Omental fat pad (tissue), 4 donors: ENCODE measurements around the gene ARSB. TPM values are rescaled to one million over a fixed set of nuclear protein-coding genes. Genes with fewer than 3 reads are reported as not detected.
"Not testable (repeated sequence)": the region's sequence is repeated elsewhere in the genome, so short reads cannot be mapped to it uniquely, and the experiment has no call there.

Experiments
- ATAC-seq: fragments of 150-250 bp; one replicate; pipeline ENCODE4 v1.9.1; 2016; ENCODE audit warnings: mild to moderate bottlenecking, moderate library complexity; ENCODE audit not compliant: low FRiP score
- DNase-seq: peaks from one replicate; pipeline ENCODE4 v3.0.0-alpha.2; 2019; ENCODE audit warnings: low spot score
- CTCF ChIP-seq, 3 donors: fragments of 450-650 bp; IDR thresholded peaks; one replicate each; pipeline ENCODE4 v1.5.1; 2016 to 2017; ENCODE audit warnings: antibody characterized with exemption in 3 of 3, mild to moderate bottlenecking in 3 of 3, moderate library complexity in 2 of 3
- total RNA-seq, 4 donors: library from RNA; depleted of rRNA; stranded (reverse); fragments of >200 nt; gene quantifications; one replicate each; pipeline ENCODE4 v1.1.0, GENCODE V29; 2016

Gene ARSB
- total RNA-seq, 4 donors from 2014 or later: 15.4 to 22.7 (median 15.8) TPM

- no peak for TF ChIP-seq CTCF (IDR thresholded peaks at IDR 0.05)
- ATAC-seq: no peak
- no peak for DNase-seq
Measured at GRCh38 chr5:78915170-78915569, 69.9 kb downstream of the ARSB start.

GRCh38 chr5:78912811-78913210, 72.3 kb downstream of the ARSB start:
- DNase-seq (no peak), ATAC-seq (no peak)
- TF ChIP-seq CTCF (IDR thresholded peaks at IDR 0.05): no peak

GRCh38 chr5:78912085-78912771, 72.9 kb downstream of the ARSB start:
- DNase-seq: no peak
- TF ChIP-seq CTCF (IDR thresholded peaks at IDR 0.05): no peak
- ATAC-seq: no peak

- ATAC-seq: not testable (repeated sequence)
Measured at GRCh38 chr5:78909224-78909983, 75.7 kb downstream of the ARSB start.

GRCh38 chr5:78908173-78909061, 76.7 kb downstream of the ARSB start:
- ATAC-seq (no peak), DNase-seq (no peak)
- TF ChIP-seq CTCF (IDR thresholded peaks at IDR 0.05): no peak

More at GRCh38 chr5:78909224-78909983, 75.7 kb downstream of the ARSB start:
- not testable (repeated sequence) for DNase-seq

- ATAC-seq (no peak), DNase-seq (no peak)
- TF ChIP-seq CTCF (IDR thresholded peaks at IDR 0.05): no peak
Measured at GRCh38 chr5:78907255-78907891, 77.7 kb downstream of the ARSB start.
